Activated CD8-positive, alpha-beta memory T cell treated with anti-CD3 and anti-CD28 coated beads, Interleukin-2, amount 50 U/mL, for 1 hour (primary cell): ENCODE measurements around the gene FAM3C.

Experiments
- DNase-seq: peaks from one replicate; pipeline ENCODE4 v3.0.0-alpha.2; 2020; ENCODE audit errors: extremely low read depth

Gene FAM3C

DNA sequence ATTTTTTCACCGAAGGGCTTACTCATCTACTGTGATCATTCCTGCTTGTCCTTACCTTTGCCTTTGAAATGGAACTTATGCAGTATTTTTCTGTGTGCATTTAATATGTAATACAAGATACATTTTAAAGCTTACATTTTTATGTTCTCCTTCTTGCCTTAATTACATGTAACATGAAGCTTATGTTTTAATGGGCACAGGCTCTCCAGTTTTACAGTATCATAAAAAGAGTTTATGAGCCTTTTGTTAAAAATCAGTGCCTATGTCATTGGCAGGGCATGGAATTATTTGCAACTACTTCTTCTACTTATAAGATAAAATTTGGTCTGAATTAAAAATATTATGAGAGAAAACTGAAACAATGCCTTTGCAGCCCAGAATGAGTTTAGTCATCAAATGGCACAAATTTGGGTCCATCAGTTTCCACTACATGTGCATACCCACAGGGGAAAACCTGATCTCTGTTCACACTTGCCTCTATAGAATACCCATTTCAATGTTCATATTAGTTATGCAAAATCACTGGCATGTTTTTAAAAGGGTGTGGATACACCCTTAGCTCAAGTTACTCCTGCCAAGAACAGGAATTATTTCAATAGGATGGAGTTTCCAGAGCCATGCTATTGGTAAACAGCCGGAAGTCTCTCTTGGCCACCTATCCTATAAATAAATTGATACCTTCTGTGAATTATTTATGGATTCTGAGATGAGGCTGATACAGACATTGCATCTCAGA lies 95.3 kb downstream of the FAM3C start:
- no peak for DNase-seq
